GM23248 (cell line): ENCODE results near the gene C16orf89. TPM values are rescaled to one million over a fixed set of nuclear protein-coding genes. Genes with fewer than 3 reads are reported as not detected.

Source experiments
- DNase-seq: peaks from one replicate; pipeline ENCODE4 v3.0.0-alpha.2; 2015
- H2AFZ ChIP-seq: fragments of 200-600 bp; sonication (generic); 2 replicates; pipeline ENCODE4 v1.6.1; 2016; ENCODE audit warnings: antibody characterized with exemption
- H3F3A ChIP-seq: fragments of 200-600 bp; sonication (generic); 2 replicates; pipeline ENCODE4 v1.6.1; 2016; ENCODE audit warnings: mild to moderate bottlenecking, antibody characterized with exemption, mixed run types; ENCODE audit not compliant: insufficient read depth
- H3K27ac ChIP-seq: fragments of 200-600 bp; sonication (generic); 2 replicates; pipeline ENCODE4 v1.5.1; 2016; ENCODE audit warnings: mild to moderate bottlenecking
- H3K27me3 ChIP-seq: fragments of 200-600 bp; sonication (generic); replicated peaks from 2 replicates; pipeline ENCODE4 v1.6.1; 2016; ENCODE audit warnings: mild to moderate bottlenecking; ENCODE audit not compliant: insufficient read depth
- H3K36me3 ChIP-seq: fragments of 200-600 bp; sonication (generic); 2 replicates; pipeline ENCODE4 v1.6.1; 2016; ENCODE audit warnings: low read depth, mild to moderate bottlenecking
- H3K4me1 ChIP-seq: fragments of 200-600 bp; sonication (generic); 2 replicates; pipeline ENCODE4 v1.6.1; 2016; ENCODE audit warnings: mild to moderate bottlenecking; ENCODE audit not compliant: insufficient read depth
- H3K4me2 ChIP-seq: fragments of 200-600 bp; sonication (generic); one replicate; pipeline ENCODE4 v1.6.1; 2016; ENCODE audit warnings: mild to moderate bottlenecking; ENCODE audit not compliant: unreplicated experiment
- H3K4me3 ChIP-seq: fragments of 200-600 bp; sonication (generic); 2 replicates; pipeline ENCODE4 v1.5.1; 2016; ENCODE audit warnings: mild to moderate bottlenecking
- H3K79me2 ChIP-seq: fragments of 200-600 bp; sonication (generic); 2 replicates; pipeline ENCODE4 v1.6.1; 2016; ENCODE audit warnings: mild to moderate bottlenecking; ENCODE audit not compliant: insufficient read depth
- H3K9ac ChIP-seq: fragments of 200-600 bp; sonication (generic); 2 replicates; pipeline ENCODE4 v1.6.1; 2016; ENCODE audit warnings: mild to moderate bottlenecking
- H3K9me2 ChIP-seq: fragments of 200-600 bp; sonication (generic); 2 replicates; pipeline ENCODE4 v1.6.1; 2016; ENCODE audit warnings: mixed run types, mild to moderate bottlenecking, moderate library complexity; ENCODE audit not compliant: insufficient read depth
- H3K9me3 ChIP-seq: fragments of 200-600 bp; sonication (generic); one replicate; pipeline ENCODE4 v1.6.1; 2017; ENCODE audit warnings: low read depth
- H4K20me1 ChIP-seq: fragments of 200-600 bp; sonication (generic); 2 replicates; pipeline ENCODE4 v1.6.0; 2016; ENCODE audit not compliant: insufficient read depth
- EZH2 ChIP-seq: fragments of 200-600 bp; sonication (generic); IDR thresholded peaks from 2 replicates; pipeline ENCODE4 v1.6.1; 2018; ENCODE audit warnings: antibody characterized with exemption, mild to moderate bottlenecking; ENCODE audit not compliant: insufficient read depth, poor library complexity, severe bottlenecking
- EZH2phosphoT487 ChIP-seq: fragments of 200-600 bp; sonication (generic); IDR thresholded peaks from 2 replicates; pipeline ENCODE4 v1.6.1; 2018; ENCODE audit warnings: antibody characterized with exemption, moderate library complexity, mild to moderate bottlenecking, low read depth; ENCODE audit not compliant: insufficient read depth
- WGBS, 2 experiments: methylation state at CpG; one replicate each; pipeline ENCODE4 v1.1.6; 2015 to 2017; ENCODE audit warnings: low lambda C conversion rate in 2 of 2, low coverage in 1 of 2; ENCODE audit errors: missing lambda C conversion rate in 2 of 2; 5-methylcytosine and 5-hydroxymethylcytosine counted together
- in situ Hi-C: fragments of 300-500 bp; cut with MboI; formaldehyde crosslinking; loops from 2 replicates; pipeline ENCODE4 v1.15.0; 2020
- polyA plus RNA-seq: library from polyadenylated mRNA; unstranded; fragments of >200 nt; fragmentation: Nextera tagmentation; extraction: Ambion mirVana; gene quantifications from 2 replicates; pipeline ENCODE4 v1.2.1, GENCODE V29; 2016
- total RNA-seq: library from RNA; depleted of rRNA; stranded (reverse); fragments of >200 nt; shearing (Covaris generic); gene quantifications from 2 replicates; pipeline ENCODE4 v1.2.3, GENCODE V29; 2014

Gene C16orf89
- total and polyA plus RNA-seq, 2 experiments from 2014 or later: not detected

DNA sequence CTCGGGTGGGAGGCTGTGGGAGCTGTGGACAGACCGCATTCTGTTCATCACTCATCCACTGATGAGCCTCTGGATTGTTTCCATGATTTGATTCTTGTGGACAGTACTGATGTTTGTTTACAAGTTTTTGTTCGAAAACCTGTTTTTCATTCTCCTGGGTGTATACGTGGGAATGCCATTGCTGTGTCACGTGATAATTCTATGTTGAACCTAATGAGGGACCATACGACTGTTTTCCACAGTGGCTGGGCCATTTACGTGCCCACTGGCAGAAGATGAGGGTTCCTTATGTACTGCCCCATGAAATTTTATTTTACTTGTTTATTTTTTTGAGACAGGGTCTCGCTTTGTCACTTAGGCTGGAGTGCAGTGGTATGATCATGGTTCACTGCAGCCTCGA is 3.3 kb upstream of the C16orf89 start:
- Histone ChIP-seq H3K27me3 (peaks cover 8% of the 10 kb centered on the region; the same call in 1 of the 2 replicates), H3K9ac (no peak overlapping the region), H3K27ac (no peak overlapping the region), H2AFZ (no peak overlapping the region), H3K36me3 (no peaks in the 10 kb centered on the region), H4K20me1 (no peaks in the 10 kb centered on the region), H3K4me1 (peaks cover 19% of the 10 kb centered on the region), H3K9me2 (no peaks in the 10 kb centered on the region), H3K4me3 (no peak overlapping the region), H3K79me2 (peaks cover 19% of the 10 kb centered on the region), H3F3A (peaks cover 18% of the 10 kb centered on the region), H3K9me3 (no peaks in the 10 kb centered on the region), H3K4me2 (no peak overlapping the region)
- in situ Hi-C loops: no loop called here
- no peak for DNase-seq
- 58 to 68% methylated on average over 9 of the region's 9 CpGs for WGBS, 2 experiments
- TF ChIP-seq EZH2phosphoT487 (no peak), EZH2 (no peak)

DNA sequence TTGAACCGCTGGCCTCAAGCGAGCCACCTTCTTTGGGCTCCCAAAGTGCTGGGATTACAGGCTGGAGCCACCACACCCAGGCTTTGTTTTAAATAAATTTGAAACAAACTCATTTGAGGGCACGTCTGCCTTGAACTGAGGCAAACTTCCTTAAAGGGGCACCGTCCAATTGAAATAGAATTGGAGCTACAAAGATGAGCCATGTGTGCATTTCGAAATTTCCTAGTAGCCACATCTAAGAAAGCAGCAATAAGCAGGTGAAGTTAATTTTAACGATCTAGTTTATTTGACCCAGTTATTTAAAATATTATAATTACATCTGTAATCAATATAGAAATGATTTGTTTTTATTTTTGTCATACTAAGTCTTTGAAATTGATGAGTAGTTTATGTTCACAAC is 755 bp upstream of the C16orf89 start:
- H3K9me3 ChIP-seq: no peaks in the 10 kb centered on the region
- H3K4me3 ChIP-seq: no peak overlapping the region
- peaks cover 5% of the 10 kb centered on the region; the same call in 1 of the 2 replicates for H3F3A ChIP-seq
- no peaks in the 10 kb centered on the region for H3K9me2 ChIP-seq
- H3K9ac ChIP-seq: no peak overlapping the region
- peaks cover 8% of the 10 kb centered on the region; the same call in 1 of the 2 replicates for H3K27me3 ChIP-seq
- peaks cover 4% of the 10 kb centered on the region for H3K4me1 ChIP-seq
- H2AFZ ChIP-seq: no peak overlapping the region
- no peaks in the 10 kb centered on the region for H3K36me3 ChIP-seq
- H3K79me2 ChIP-seq: no peaks in the 10 kb centered on the region
- H4K20me1 ChIP-seq: no peaks in the 10 kb centered on the region
- in situ Hi-C loops: no loop called here
- H3K27ac ChIP-seq: no peak overlapping the region
- H3K4me2 ChIP-seq: no peak overlapping the region
- TF ChIP-seq EZH2phosphoT487 (no peak), EZH2 (no peak)
- no peak for DNase-seq
- WGBS, 2 experiments: 43 to 44% methylated on average over 6 of the region's 6 CpGs

- no peak overlapping the region for H3K4me2 ChIP-seq
- no peaks in the 10 kb centered on the region for H3K4me1 ChIP-seq
- no peak overlapping the region for H2AFZ ChIP-seq
- DNase-seq: no peak
- H4K20me1 ChIP-seq: no peaks in the 10 kb centered on the region
- no peaks in the 10 kb centered on the region for H3F3A ChIP-seq
- WGBS, 2 experiments: 44% methylated on average over 8 of the region's 8 CpGs
- H3K9me3 ChIP-seq: no peaks in the 10 kb centered on the region
- no peaks in the 10 kb centered on the region for H3K9me2 ChIP-seq
- no peaks in the 10 kb centered on the region for H3K79me2 ChIP-seq
- H3K4me3 ChIP-seq: no peak overlapping the region
- no peaks in the 10 kb centered on the region for H3K36me3 ChIP-seq
- peaks cover 8% of the 10 kb centered on the region; the same call in 1 of the 2 replicates for H3K27me3 ChIP-seq
- in situ Hi-C loops: no loop called here
- no peak overlapping the region for H3K9ac ChIP-seq
- TF ChIP-seq EZH2phosphoT487 (no peak), EZH2 (no peak)
- no peak overlapping the region for H3K27ac ChIP-seq
Measured at GRCh38 chr16:5065326-5065725, 430 bp downstream of the C16orf89 start.

- Histone ChIP-seq H3F3A (no peaks in the 10 kb centered on the region), H3K9me3 (no peaks in the 10 kb centered on the region), H2AFZ (no peak overlapping the region), H3K9me2 (no peaks in the 10 kb centered on the region), H3K4me1 (no peaks in the 10 kb centered on the region), H3K4me3 (no peak overlapping the region), H4K20me1 (no peaks in the 10 kb centered on the region), H3K36me3 (no peaks in the 10 kb centered on the region), H3K9ac (no peak overlapping the region), H3K79me2 (no peaks in the 10 kb centered on the region), H3K27ac (no peak overlapping the region), H3K4me2 (no peak overlapping the region), H3K27me3 (peaks cover 8% of the 10 kb centered on the region; the same call in 1 of the 2 replicates)
- TF ChIP-seq EZH2: no peak
- TF ChIP-seq EZH2phosphoT487: no peak
- no peak for DNase-seq
- in situ Hi-C loops: no loop called here
- WGBS, 2 experiments: 75 to 80% methylated on average over 7 of the region's 7 CpGs
Measured at GRCh38 chr16:5064915-5065314, 841 bp downstream of the C16orf89 start.
